Transverse colon (tissue), 4 donors: ENCODE results near the gene GPS1. TPM values are rescaled to one million over a fixed set of nuclear protein-coding genes. Genes with fewer than 3 reads are reported as not detected.

Experiments used
- DNase-seq: peaks from one replicate; pipeline ENCODE4 v3.0.0-alpha.2; 2019
- H3K27ac ChIP-seq, 4 donors: fragments of 200-600 bp; sonication (generic); 2 replicates each; pipeline ENCODE4 v1.5.1; 2016 to 2018; ENCODE audit warnings: inconsistent platforms in 4 of 4
- H3K27me3 ChIP-seq: fragments of 200-600 bp; sonication (generic); 2 replicates; pipeline ENCODE4 v1.5.1; 2017; ENCODE audit warnings: inconsistent platforms
- H3K36me3 ChIP-seq, 4 donors: fragments of 200-600 bp; sonication (generic); 2 replicates each; pipeline ENCODE4 v1.5.1; 2017 to 2019; ENCODE audit warnings: inconsistent platforms in 4 of 4
- H3K4me1 ChIP-seq, 4 donors: fragments of 200-600 bp; sonication (generic); 2 replicates each; pipeline ENCODE4 v1.5.1; 2017 to 2020; ENCODE audit warnings: inconsistent platforms in 4 of 4
- H3K4me3 ChIP-seq, 4 donors: fragments of 200-600 bp; sonication (generic); 1 replicate in 1 of 4; 2 replicates in 3 of 4; pipeline versions ENCODE4 v1.5.1 to v1.6.1; 2017 to 2019; ENCODE audit warnings: inconsistent platforms in 4 of 4
- H3K9me3 ChIP-seq, 2 donors: fragments of 200-600 bp; sonication (generic); 2 replicates each; pipeline ENCODE4 v1.5.1; 2017 to 2019; ENCODE audit warnings: inconsistent platforms in 2 of 2
- CTCF ChIP-seq, 5 experiments: fragments of 200-600 bp in 3 of 5; fragments of 450-650 bp in 2 of 5; sonication (generic) in 3 of 5; IDR thresholded peaks; 1 replicate in 2 of 5; 2 replicates in 3 of 5; pipeline ENCODE4 v1.5.1; 2016 to 2017; ENCODE audit warnings: antibody characterized with exemption in 5 of 5, inconsistent platforms in 3 of 5, mild to moderate bottlenecking in 2 of 5, moderate library complexity in 1 of 5
- EP300 ChIP-seq: sonication (generic); formaldehyde crosslinking; IDR thresholded peaks from one replicate; pipeline ENCODE4 v1.6.1; 2017; ENCODE audit warnings: antibody characterized with exemption, low read depth
- POLR2A ChIP-seq: fragments of 450-650 bp; IDR thresholded peaks from one replicate; pipeline ENCODE4 v1.6.1; 2016; ENCODE audit warnings: antibody characterized with exemption, mild to moderate bottlenecking, moderate library complexity
- POLR2AphosphoS5 ChIP-seq, 3 donors: sonication (generic); formaldehyde crosslinking; IDR thresholded peaks; one replicate each; pipeline ENCODE4 v1.6.1; 2016; ENCODE audit warnings: antibody characterized with exemption in 3 of 3
- WGBS, 2 donors: methylation state at CpG; one replicate each; pipeline ENCODE4 v1.1.5; 2018; ENCODE audit warnings: low coverage in 1 of 2; 5-methylcytosine and 5-hydroxymethylcytosine counted together
- in situ Hi-C, 4 donors: fragments of 200-750 bp; cut with MboI; loops; one replicate each; pipeline versions ENCODE4 v1.15.0 to v1.15.1; 2017; ENCODE audit warnings: low sequenced_read_pairs in 3 of 4, low pct_ligation_motif_present in 1 of 4, low pct_unique_long_range_greater_than_20kb in 1 of 4
- intact Hi-C: fragments of 100-400 bp; cut with DNase I; formaldehyde crosslinking; loops from one replicate; pipeline ENCODE4 v1.15.1; 2023; ENCODE audit warnings: low total_unique reads
- total RNA-seq, 4 donors: library from RNA; depleted of rRNA; stranded (reverse); fragments of >200 nt; gene quantifications; one replicate each; pipeline ENCODE4 v1.1.0, GENCODE V29; 2016

GPS1 gene
- total RNA-seq, 4 donors from 2014 or later = 42.0 to 160 (median 85.5) TPM

- DNase-seq = no peak
- H3K4me3 ChIP-seq = no peak overlapping the region
- no peaks in the 10 kb centered on the region for H3K9me3 ChIP-seq
- 89 to 100% methylated on average over 2 to 21 of the region's 21 CpGs for WGBS, 2 donors
- no peaks in the 10 kb centered on the region for H3K27me3 ChIP-seq
- in situ Hi-C loops = loop anchor here in 2 of 4 donors (25.0 kb wide), 1 partner anchor 115 kb away; no protein-coding TSS in a partner anchor
- no peaks in the 10 kb centered on the region for H3K36me3 ChIP-seq
- no peak overlapping the region for H3K27ac ChIP-seq
- H3K4me1 ChIP-seq = peaks cover 5 to 16% (median 13%) of the 10 kb centered on the region in 4 donors
- TF ChIP-seq POLR2A = no peak
- TF ChIP-seq EP300 = no peak
- TF ChIP-seq POLR2AphosphoS5 (IDR thresholded peaks at IDR 0.05) = no peak
- TF ChIP-seq CTCF (IDR thresholded peaks at IDR 0.05) = no peak
- intact Hi-C loops = no loop called here
These were observed 4.8 kb upstream of the GPS1 start for GRCh38 chr17:82046903-82047302.

GRCh38 chr17:82047379-82047778 is 4.3 kb upstream of the GPS1 start:
- Histone ChIP-seq H3K27me3 (no peaks in the 10 kb centered on the region), H3K27ac (no peak overlapping the region), H3K9me3 (no peaks in the 10 kb centered on the region), H3K4me1 (peaks cover 6 to 17% (median 14%) of the 10 kb centered on the region in 4 donors), H3K36me3 (no peaks in the 10 kb centered on the region), H3K4me3 (no peak overlapping the region)
- no peak for DNase-seq
- no peak for TF ChIP-seq POLR2A
- no peak for TF ChIP-seq CTCF (IDR thresholded peaks at IDR 0.05)
- no peak for TF ChIP-seq EP300
- TF ChIP-seq POLR2AphosphoS5 (IDR thresholded peaks at IDR 0.05) = no peak
- intact Hi-C loops = no loop called here
- in situ Hi-C loops = loop anchor here in 2 of 4 donors (25.0 kb wide), 1 partner anchor 115 kb away; no protein-coding TSS in a partner anchor
- WGBS, 2 donors = 85% methylated on average over 23 of the region's 24 CpGs; no CpG with 5 or more reads in 1 of the 2 donors

GRCh38 chr17:82047914-82048570 is 3.7 kb upstream of the GPS1 start:
- in situ Hi-C loops (loop anchor here in 2 of 4 donors (25.0 kb wide), 1 partner anchor 114 kb away; no protein-coding TSS in a partner anchor), intact Hi-C loops (no loop called here)
- H3K9me3 ChIP-seq = no peaks in the 10 kb centered on the region
- no peak for DNase-seq
- WGBS, 2 donors = 92% methylated on average over 24 of the region's 25 CpGs; no CpG with 5 or more reads in 1 of the 2 donors
- no peak overlapping the region for H3K4me3 ChIP-seq
- TF ChIP-seq CTCF (IDR thresholded peaks at IDR 0.05) (no peak), EP300 (no peak)
- peaks cover 12 to 23% (median 21%) of the 10 kb centered on the region in 4 donors for H3K4me1 ChIP-seq
- no peaks in the 10 kb centered on the region for H3K27me3 ChIP-seq
- no peak overlapping the region for H3K27ac ChIP-seq
- H3K36me3 ChIP-seq = no peaks in the 10 kb centered on the region

- 88 to 94% methylated on average over 14 to 20 of the region's 20 CpGs for WGBS, 2 donors
- Histone ChIP-seq H3K27me3 (no peaks in the 10 kb centered on the region), H3K9me3 (no peaks in the 10 kb centered on the region), H3K4me3 (no peak overlapping the region), H3K36me3 (no peaks in the 10 kb centered on the region), H3K27ac (no peak overlapping the region), H3K4me1 (peaks cover 12 to 28% (median 26%) of the 10 kb centered on the region in 4 donors)
- intact Hi-C loops = no loop called here
- in situ Hi-C loops = loop anchor here in 2 of 4 donors (25.0 kb wide), 1 partner anchor 114 kb away; no protein-coding TSS in a partner anchor
- no peak for TF ChIP-seq POLR2A
- no peak for TF ChIP-seq EP300
- TF ChIP-seq POLR2AphosphoS5 (IDR thresholded peaks at IDR 0.05) = no peak
- TF ChIP-seq CTCF (IDR thresholded peaks at IDR 0.05) = no peak
- DNase-seq = no peak
These were observed 3.1 kb upstream of the GPS1 start for GRCh38 chr17:82048571-82048971.
